PC-3 (cell line): ENCODE measurements around the gene C1QL3. TPM values are rescaled to one million over a fixed set of nuclear protein-coding genes. Genes with fewer than 3 reads are reported as not detected.
A peak's percentile ranks its signal among the peaks of the same experiment; 100 is the strongest.

Experiments used
- ATAC-seq: fragments of 200-7000 bp; cut with Tn5 transposase; 2 replicates; pipeline ENCODE4 v1.9.1; 2020; ENCODE audit warnings: mild to moderate bottlenecking, moderate library complexity
- BruUV-seq: library from RNA; stranded (reverse); fragments of 400-500 nt; replicated peaks from 2 replicates; lab custom pipeline; 2021; lab: Mats Ljungman, UMichigan
- CTCF ChIA-PET: fragments of 300-600 bp; sonication (Branson Sonifier 250); formaldehyde crosslinking; loops from one replicate; lab custom pipeline; 2022; ENCODE audit warnings: antibody characterized with exemption; lab: Charles Lee
- POLR2A ChIA-PET: fragments of 300-600 bp; sonication (Branson Sonifier 250); formaldehyde crosslinking; loops from one replicate; lab custom pipeline; 2022; ENCODE audit warnings: antibody characterized with exemption; ENCODE audit not compliant: unreplicated experiment; lab: Charles Lee
- DNase-seq: peaks from one replicate; pipeline ENCODE4 v3.0.0-alpha.2; 2015
- H2AFZ ChIP-seq: fragments of 300-600 bp; sonication (generic); 2 replicates; pipeline ENCODE4 v1.6.0; 2016; ENCODE audit warnings: antibody characterized with exemption, low read length
- H3F3A ChIP-seq: fragments of 300-600 bp; sonication (generic); one replicate; pipeline ENCODE4 v1.6.0; 2017; ENCODE audit warnings: antibody characterized with exemption, low read length, control low read depth, mild to moderate bottlenecking; ENCODE audit not compliant: unreplicated experiment
- H3K27ac ChIP-seq: fragments of 300-600 bp; sonication (generic); 2 replicates; pipeline ENCODE4 v1.5.1; 2016; ENCODE audit warnings: mild to moderate bottlenecking, low read length
- H3K27me3 ChIP-seq: fragments of 300-600 bp; sonication (generic); 2 replicates; pipeline ENCODE4 v1.6.1; 2016; ENCODE audit warnings: low read length, mixed read lengths
- H3K36me3 ChIP-seq: fragments of 300-600 bp; sonication (generic); 2 replicates; pipeline ENCODE4 v1.6.1; 2016; ENCODE audit warnings: low read depth, mixed run types, low read length, mixed read lengths
- H3K4me1 ChIP-seq: fragments of 300-600 bp; sonication (generic); 2 replicates; pipeline ENCODE4 v1.5.1; 2016; ENCODE audit warnings: low read length; ENCODE audit not compliant: insufficient read depth
- H3K4me2 ChIP-seq: fragments of 300-600 bp; sonication (generic); 2 replicates; pipeline ENCODE4 v1.6.0; 2016; ENCODE audit warnings: low read length
- H3K4me3 ChIP-seq: fragments of 300-600 bp; sonication (generic); 2 replicates; pipeline ENCODE4 v1.5.1; 2016; ENCODE audit warnings: mild to moderate bottlenecking, low read length, mixed read lengths
- H3K79me2 ChIP-seq: fragments of 300-600 bp; sonication (generic); 2 replicates; pipeline ENCODE4 v1.6.1; 2017; ENCODE audit warnings: low read length, mixed read lengths
- H3K9ac ChIP-seq: fragments of 300-600 bp; sonication (generic); 2 replicates; pipeline ENCODE4 v1.6.0; 2016; ENCODE audit warnings: mild to moderate bottlenecking, low read length
- H3K9me2 ChIP-seq: fragments of 300-600 bp; sonication (generic); replicated peaks from 2 replicates; pipeline ENCODE4 v1.6.1; 2016; ENCODE audit warnings: mixed run types, low read length, mixed read lengths
- H3K9me3 ChIP-seq: fragments of 300-600 bp; sonication (generic); 2 replicates; pipeline ENCODE4 v1.6.1; 2016; ENCODE audit warnings: low read length, mixed read lengths
- H4K20me1 ChIP-seq: fragments of 300-600 bp; sonication (generic); 2 replicates; pipeline ENCODE4 v1.6.1; 2016; ENCODE audit warnings: low read length, mixed read lengths
- CTCF ChIP-seq: fragments of 300-600 bp; sonication (generic); conservative IDR thresholded peaks from 2 replicates; pipeline ENCODE4 v1.5.1; 2017; ENCODE audit warnings: antibody characterized with exemption, low read depth, mild to moderate bottlenecking, low read length
- EZH2 ChIP-seq: fragments of 300-600 bp; sonication (generic); IDR thresholded peaks from one replicate; pipeline ENCODE4 v1.6.1; 2017; ENCODE audit warnings: antibody characterized with exemption, mild to moderate bottlenecking, low read length; ENCODE audit not compliant: unreplicated experiment
- EZH2phosphoT487 ChIP-seq: fragments of 300-600 bp; sonication (generic); IDR thresholded peaks from 2 replicates; pipeline ENCODE4 v1.6.1; 2018; ENCODE audit warnings: mild to moderate bottlenecking, antibody characterized with exemption, low read length, borderline replicate concordance
- intact Hi-C: fragments of 100-400 bp; cut with micrococcal nuclease; formaldehyde crosslinking; loops from 2 replicates; pipeline ENCODE4 v1.9.0; 2023
- total RNA-seq: library from RNA; depleted of rRNA; stranded (reverse); fragments of >200 nt; gene quantifications from 2 replicates; pipeline ENCODE4 v1.2.3, GENCODE V29; 2014

Gene C1QL3
- total RNA-seq, 1 experiment from 2014 or later = not detected

- H3K27ac ChIP-seq = no peak overlapping the region
- H3K9me2 ChIP-seq = no peaks in the 10 kb centered on the region
- no peak overlapping the region for H2AFZ ChIP-seq
- H3K36me3 ChIP-seq = no peaks in the 10 kb centered on the region
- no peaks in the 10 kb centered on the region for H3K79me2 ChIP-seq
- intact Hi-C loops = no loop called here
- BruUV-seq = no TSS peak
- POLR2A ChIA-PET = no interaction called here
- no peak overlapping the region for H3K4me3 ChIP-seq
- no peaks in the 10 kb centered on the region for H3F3A ChIP-seq
- H3K9me3 ChIP-seq = no peaks in the 10 kb centered on the region
- TF ChIP-seq EZH2phosphoT487 (no peak), EZH2 (no peak), CTCF (no peak)
- H3K4me2 ChIP-seq = no peak overlapping the region
- no peaks in the 10 kb centered on the region for H4K20me1 ChIP-seq
- H3K4me1 ChIP-seq = no peaks in the 10 kb centered on the region
- ATAC-seq (no peak), DNase-seq (no peak)
- no peaks in the 10 kb centered on the region for H3K27me3 ChIP-seq
- CTCF ChIA-PET = no interaction called here
- H3K9ac ChIP-seq = no peak overlapping the region
Observed at GRCh38 chr10:16559236-16559773, 37.6 kb upstream of the C1QL3 start.

GRCh38 chr10:16547973-16548372 is 26.3 kb upstream of the C1QL3 start:
- Histone ChIP-seq H3F3A (no peaks in the 10 kb centered on the region), H3K4me2 (no peak overlapping the region), H3K9me2 (no peaks in the 10 kb centered on the region), H3K27me3 (no peaks in the 10 kb centered on the region), H2AFZ (no peak overlapping the region), H4K20me1 (no peaks in the 10 kb centered on the region), H3K4me1 (no peaks in the 10 kb centered on the region), H3K4me3 (no peak overlapping the region), H3K27ac (no peak overlapping the region), H3K36me3 (no peaks in the 10 kb centered on the region), H3K79me2 (no peaks in the 10 kb centered on the region), H3K9ac (no peak overlapping the region), H3K9me3 (no peaks in the 10 kb centered on the region)
- ChIA-PET CTCF (no interaction called here), POLR2A (no interaction called here)
- BruUV-seq = no TSS peak
- TF ChIP-seq EZH2phosphoT487 (no peak), EZH2 (no peak), CTCF (no peak)
- ATAC-seq (no peak), DNase-seq (no peak)
- intact Hi-C loops = loop anchor here (10.0 kb wide), 1 partner anchor 233 kb away; no protein-coding TSS in a partner anchor

GRCh38 chr10:16545116-16545736 is 23.5 kb upstream of the C1QL3 start:
- H3K9me2 ChIP-seq = no peaks in the 10 kb centered on the region
- H3K9ac ChIP-seq = no peak overlapping the region
- H3K79me2 ChIP-seq = no peaks in the 10 kb centered on the region
- H3K27me3 ChIP-seq = no peaks in the 10 kb centered on the region
- H4K20me1 ChIP-seq = no peaks in the 10 kb centered on the region
- ChIA-PET POLR2A (no interaction called here), CTCF (no interaction called here)
- DNase-seq (peak; percentile 30), ATAC-seq (no peak)
- TF ChIP-seq CTCF (peak; percentile 58), EZH2phosphoT487 (no peak)
- no TSS peak for BruUV-seq
- H3F3A ChIP-seq = no peaks in the 10 kb centered on the region
- H2AFZ ChIP-seq = no peak overlapping the region
- H3K27ac ChIP-seq = no peak overlapping the region
- no peaks in the 10 kb centered on the region for H3K4me1 ChIP-seq
- H3K36me3 ChIP-seq = no peaks in the 10 kb centered on the region
- no peaks in the 10 kb centered on the region for H3K9me3 ChIP-seq
- H3K4me3 ChIP-seq = no peak overlapping the region
- H3K4me2 ChIP-seq = no peak overlapping the region
- intact Hi-C loops = loop anchor here (1.0 to 10.0 kb wide), 3 partner anchors 230 to 666 kb away; no protein-coding TSS in a partner anchor
